Islet precursor cell (in vitro differentiated cells): ENCODE data around the gene DUSP7.

Source experiments
- DNase-seq: peaks from one replicate; pipeline ENCODE4 v3.0.0-alpha.2; 2018

DUSP7 gene

GRCh38 chr3:52004906-52005395, 51.4 kb downstream of the DUSP7 start:
- DNase-seq: no peak

GRCh38 chr3:52004163-52004787, 52.1 kb downstream of the DUSP7 start:
- peak; percentile 83 for DNase-seq

GRCh38 chr3:52002748-52003147, 53.6 kb downstream of the DUSP7 start:
- DNase-seq: no peak

- DNase-seq: peak; percentile 92
Measured at GRCh38 chr3:52001443-52001974, 54.9 kb downstream of the DUSP7 start.

GRCh38 chr3:51999846-52000245, 56.5 kb downstream of the DUSP7 start:
- DNase-seq: no peak
